GM23338 (cell line): ENCODE measurements around the gene TAF11L13.

Source experiments
- EZH2phosphoT487 ChIP-seq: fragments of 200-600 bp; sonication (generic); IDR thresholded peaks from one replicate; pipeline ENCODE4 v1.8.1; 2018; ENCODE audit warnings: antibody characterized with exemption; ENCODE audit not compliant: unreplicated experiment
- TF ChIP-seq, protein P1 (sequence below), 2 experiments: fragments of 200-600 bp in 1 of 2; sonication (generic) in 1 of 2; conservative IDR thresholded peaks; 2 replicates each; pipeline versions ENCODE4 v1.5.1 to v1.6.1; 2016 to 2017; ENCODE audit warnings: antibody characterized with exemption in 2 of 2, low read depth in 2 of 2, mild to moderate bottlenecking in 2 of 2, moderate library complexity in 1 of 2

DNA sequence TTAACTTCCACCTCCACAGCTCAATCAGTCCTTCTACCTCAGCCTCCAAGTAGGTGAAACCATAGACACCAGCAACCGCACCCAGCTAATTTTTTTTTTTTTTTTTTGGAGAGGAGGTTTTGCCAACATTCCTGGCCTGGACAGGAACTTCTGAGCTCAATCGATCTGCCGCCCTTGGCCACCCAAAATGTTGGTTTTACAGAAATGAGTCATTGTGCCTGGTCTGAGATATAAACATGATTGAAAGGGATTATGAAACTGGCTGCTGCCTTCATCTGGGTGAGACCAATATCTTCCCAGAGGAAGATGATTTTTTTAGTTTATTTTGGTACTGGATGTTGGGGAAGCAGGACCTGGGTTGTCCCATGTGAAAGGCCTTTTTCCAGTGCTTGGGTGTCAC lies 12.5 kb upstream of the TAF11L13 start:
- TF ChIP-seq, protein P1, sequence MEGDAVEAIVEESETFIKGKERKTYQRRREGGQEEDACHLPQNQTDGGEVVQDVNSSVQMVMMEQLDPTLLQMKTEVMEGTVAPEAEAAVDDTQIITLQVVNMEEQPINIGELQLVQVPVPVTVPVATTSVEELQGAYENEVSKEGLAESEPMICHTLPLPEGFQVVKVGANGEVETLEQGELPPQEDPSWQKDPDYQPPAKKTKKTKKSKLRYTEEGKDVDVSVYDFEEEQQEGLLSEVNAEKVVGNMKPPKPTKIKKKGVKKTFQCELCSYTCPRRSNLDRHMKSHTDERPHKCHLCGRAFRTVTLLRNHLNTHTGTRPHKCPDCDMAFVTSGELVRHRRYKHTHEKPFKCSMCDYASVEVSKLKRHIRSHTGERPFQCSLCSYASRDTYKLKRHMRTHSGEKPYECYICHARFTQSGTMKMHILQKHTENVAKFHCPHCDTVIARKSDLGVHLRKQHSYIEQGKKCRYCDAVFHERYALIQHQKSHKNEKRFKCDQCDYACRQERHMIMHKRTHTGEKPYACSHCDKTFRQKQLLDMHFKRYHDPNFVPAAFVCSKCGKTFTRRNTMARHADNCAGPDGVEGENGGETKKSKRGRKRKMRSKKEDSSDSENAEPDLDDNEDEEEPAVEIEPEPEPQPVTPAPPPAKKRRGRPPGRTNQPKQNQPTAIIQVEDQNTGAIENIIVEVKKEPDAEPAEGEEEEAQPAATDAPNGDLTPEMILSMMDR (conservative IDR thresholded peaks at IDR 0.05; ENCODE audit: low read depth in 2 of 2) = no peak
- no peak for TF ChIP-seq EZH2phosphoT487
